ENCODE measurements around the gene NFAM1.

DNA sequence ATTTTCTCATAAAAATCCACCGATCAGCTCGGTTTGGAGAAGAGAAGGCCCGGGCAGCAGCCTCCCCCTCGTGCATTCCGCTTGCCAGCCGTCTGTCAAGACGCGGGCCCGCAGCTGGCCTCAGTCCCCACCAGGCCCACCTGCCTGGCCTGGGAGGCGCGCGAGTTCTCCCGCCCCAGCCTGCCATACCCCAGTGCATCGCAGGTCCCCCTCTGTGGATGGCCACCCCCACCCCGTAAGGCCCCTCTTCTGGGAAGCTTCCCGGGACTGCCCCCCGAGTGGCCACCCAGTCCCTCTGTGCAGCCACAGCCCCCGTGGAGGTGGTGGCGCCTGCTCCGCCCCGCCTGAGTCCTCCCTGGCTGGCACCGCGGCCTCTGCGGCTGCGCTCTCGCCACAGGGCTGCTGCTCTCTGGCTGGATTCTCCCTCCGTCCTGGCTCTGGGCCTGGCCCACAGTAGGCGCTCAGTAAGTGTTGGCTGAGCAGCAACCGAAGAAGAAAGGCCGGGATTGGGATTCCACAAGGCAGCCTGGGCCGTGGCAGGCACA, 87.8 kb downstream of the NFAM1 start:
- TF ChIP-seq POLR2AphosphoS5 (IDR thresholded peaks at IDR 0.05; ENCODE audit: insufficient read depth, low read depth, low read length) (no peak), POLR2A (IDR thresholded peaks at IDR 0.05; ENCODE audit: low read depth, low read length) (no peak), JUN (IDR thresholded peaks at IDR 0.05; ENCODE audit: borderline replicate concordance, insufficient read depth, insufficient read length, low read depth) (no peak), FOS (IDR thresholded peaks at IDR 0.05; ENCODE audit: borderline replicate concordance, insufficient read depth, low read length) (no peak)
- TF ChIP-seq, protein P1, sequence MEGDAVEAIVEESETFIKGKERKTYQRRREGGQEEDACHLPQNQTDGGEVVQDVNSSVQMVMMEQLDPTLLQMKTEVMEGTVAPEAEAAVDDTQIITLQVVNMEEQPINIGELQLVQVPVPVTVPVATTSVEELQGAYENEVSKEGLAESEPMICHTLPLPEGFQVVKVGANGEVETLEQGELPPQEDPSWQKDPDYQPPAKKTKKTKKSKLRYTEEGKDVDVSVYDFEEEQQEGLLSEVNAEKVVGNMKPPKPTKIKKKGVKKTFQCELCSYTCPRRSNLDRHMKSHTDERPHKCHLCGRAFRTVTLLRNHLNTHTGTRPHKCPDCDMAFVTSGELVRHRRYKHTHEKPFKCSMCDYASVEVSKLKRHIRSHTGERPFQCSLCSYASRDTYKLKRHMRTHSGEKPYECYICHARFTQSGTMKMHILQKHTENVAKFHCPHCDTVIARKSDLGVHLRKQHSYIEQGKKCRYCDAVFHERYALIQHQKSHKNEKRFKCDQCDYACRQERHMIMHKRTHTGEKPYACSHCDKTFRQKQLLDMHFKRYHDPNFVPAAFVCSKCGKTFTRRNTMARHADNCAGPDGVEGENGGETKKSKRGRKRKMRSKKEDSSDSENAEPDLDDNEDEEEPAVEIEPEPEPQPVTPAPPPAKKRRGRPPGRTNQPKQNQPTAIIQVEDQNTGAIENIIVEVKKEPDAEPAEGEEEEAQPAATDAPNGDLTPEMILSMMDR (IDR thresholded peaks at IDR 0.05; ENCODE audit: extremely low read depth in 1 of 2, insufficient read depth in 1 of 2, low read depth in 1 of 2, low read length in 2 of 2), result no peak

All from endothelial cell of umbilical vein (primary cell).